ENCODE measurements around the gene ZNF536. TPM values are rescaled to one million over a fixed set of nuclear protein-coding genes. Genes with fewer than 3 reads are reported as not detected.

Gene ZNF536
- total RNA-seq, 1 experiment from 2014 or later = not detected

DNA sequence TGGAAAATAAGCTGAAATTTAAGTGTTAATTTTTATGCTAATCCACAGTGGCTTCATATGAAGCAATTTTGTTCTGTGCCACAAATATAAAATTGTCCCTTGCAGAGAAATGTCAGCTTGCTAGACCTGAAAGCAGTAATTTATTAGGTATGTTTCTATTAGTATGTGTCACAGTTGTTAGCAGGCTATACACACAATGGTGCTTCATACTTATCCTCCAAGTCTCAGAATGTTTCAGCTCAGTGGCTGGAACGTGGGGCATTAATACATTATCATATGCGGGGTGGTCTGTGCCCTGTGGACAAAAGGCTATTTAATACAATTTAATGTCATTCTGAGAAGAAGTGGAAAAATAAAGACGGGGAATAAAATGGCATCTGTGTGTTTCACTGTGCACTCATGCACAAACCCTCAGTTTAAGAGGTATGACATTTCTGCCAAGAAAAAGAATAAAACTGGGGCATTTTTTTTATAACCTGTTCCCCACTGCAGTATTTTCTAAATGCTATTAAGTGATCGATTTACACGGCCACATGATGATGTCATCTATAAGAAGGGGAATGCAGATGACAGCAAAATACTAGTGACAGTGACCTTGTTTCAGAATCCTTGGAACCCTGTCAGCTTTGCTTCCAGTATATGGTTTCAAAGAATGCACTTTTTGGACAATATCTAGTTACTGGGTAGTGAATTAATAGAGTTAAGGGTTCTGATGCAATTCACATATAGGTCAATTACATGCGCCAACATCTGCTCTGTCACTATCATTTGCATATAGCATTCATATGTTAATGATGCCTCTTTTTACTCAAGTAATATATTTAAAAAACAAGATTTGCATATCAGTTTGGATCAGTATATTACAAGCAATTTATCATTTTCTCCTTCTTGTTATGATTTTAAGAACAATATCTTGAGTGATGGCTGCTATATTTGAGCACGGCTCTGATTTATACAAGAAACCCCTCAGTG, 21.2 kb upstream of the ZNF536 start:
- Histone ChIP-seq H3K4me2 (ENCODE audit: insufficient read depth, insufficient read length, low read length) (no peak overlapping the region), H2BK20ac (ENCODE audit: low read depth, low read length, poor library complexity, severe bottlenecking) (no peak overlapping the region), H3K4ac (ENCODE audit: low read depth, low read length) (no peak overlapping the region), H3K56ac (ENCODE audit: insufficient read length, low read depth, low read length) (no peak overlapping the region), H3K4me1 (ENCODE audit: insufficient read depth, low read length) (peaks cover 4% of the 10 kb centered on the region; the same call in 1 of the 2 replicates), H4K5ac (ENCODE audit: insufficient read length, low read depth, low read length) (no peak overlapping the region), H3K23me2 (ENCODE audit: insufficient read length, low read depth, low read length, poor library complexity, severe bottlenecking) (no peaks in the 10 kb centered on the region), H2AFZ (ENCODE audit: low read length) (no peak overlapping the region), H3K14ac (ENCODE audit: insufficient read depth, low read length) (no peak overlapping the region), H3T11ph (ENCODE audit: low read length) (no peak overlapping the region), H2BK12ac (ENCODE audit: insufficient read length, low read depth, low read length) (no peak overlapping the region), H4K8ac (replicated peaks; ENCODE audit: insufficient read length, low read depth, low read length) (no peak overlapping the region), H3K79me1 (ENCODE audit: insufficient read depth, low read depth, low read length, poor library complexity, severe bottlenecking) (no peaks in the 10 kb centered on the region), H3K27me3 (ENCODE audit: insufficient read depth, low read length) (no peaks in the 10 kb centered on the region), H4K20me1 (ENCODE audit: control insufficient read depth, insufficient read depth, insufficient read length) (no peaks in the 10 kb centered on the region), H2BK15ac (ENCODE audit: low read depth, low read length) (no peak overlapping the region), H3K9ac (ENCODE audit: extremely low read depth, insufficient read length, low read length) (no peak overlapping the region), H2AK5ac (ENCODE audit: insufficient read length, low read length) (no peak overlapping the region), H3K23ac (ENCODE audit: insufficient read length, low read depth, low read length) (no peak overlapping the region), H3K18ac (ENCODE audit: insufficient read length, low read depth, low read length) (no peak overlapping the region), H4K91ac (ENCODE audit: insufficient read length, low read depth, low read length) (no peak overlapping the region), H2BK5ac (ENCODE audit: insufficient read length, low read length) (no peak overlapping the region), H3K9me3 (ENCODE audit: control insufficient read depth, low read depth, low read length) (no peaks in the 10 kb centered on the region), H3K79me2 (ENCODE audit: insufficient read depth, low read length) (no peaks in the 10 kb centered on the region), H2BK120ac (ENCODE audit: low read depth, low read length, poor library complexity, severe bottlenecking) (no peak overlapping the region), H3K27ac (ENCODE audit: insufficient read length, low read depth, low read length) (no peak overlapping the region)
- Mint-ChIP-seq H3K9me3 (no peaks in the 10 kb centered on the region; a peak in 2 of 5 replicates), H3K36me3 (ENCODE audit: insufficient read depth in 1 of 3, low read depth in 3 of 3) (0 out of 7 replicates have a peak, but pooled peaks cover 0 to 1% (median 0%) of the 10 kb centered on the region in 3 experiments), H3K4me3 (no peak overlapping the region), H3K4me1 (peaks cover 27 to 37% of the 10 kb centered on the region in 2 experiments), H3K27ac (peak overlapping the region in 1 of 3 experiments; percentile 87; a peak in 3 of 7 replicates), H3K27me3 (ENCODE audit: low read depth) (no peaks in the 10 kb centered on the region)
- no peak for TF ChIP-seq CTCF (conservative IDR thresholded peaks at IDR 0.05)
- no CpG with 5 or more reads among the region's 7 CpGs for WGBS (ENCODE audit: extremely low coverage, insufficient read length, low lambda C conversion rate)
- no peak for DNase-seq

All from H9 (cell line).